HG03159 (cell line): ENCODE measurements around the gene RAPGEFL1.
"Not testable (repeated sequence)": the region's sequence is repeated elsewhere in the genome, so short reads cannot be mapped to it uniquely, and the experiment has no call there.

ENCODE experiments used
- ATAC-seq: cut with Tn5 transposase; IDR thresholded peaks from one replicate; pipeline ENCODE4 v1.9.1; 2021; ENCODE audit warnings: mild to moderate bottlenecking, moderate library complexity; ENCODE audit not compliant: unreplicated experiment

Gene RAPGEFL1

GRCh38 chr17:40206193-40206592 is 28.9 kb downstream of the RAPGEFL1 start:
- ATAC-seq = not testable (repeated sequence)

- no peak for ATAC-seq
These were observed 32.3 kb downstream of the RAPGEFL1 start for GRCh38 chr17:40209404-40210093.

GRCh38 chr17:40213914-40214313 is 36.6 kb downstream of the RAPGEFL1 start:
- ATAC-seq = not testable (repeated sequence)

- no peak for ATAC-seq
These were observed 40.9 kb downstream of the RAPGEFL1 start for GRCh38 chr17:40218006-40218739.

GRCh38 chr17:40218740-40219593 is 41.7 kb downstream of the RAPGEFL1 start, which contains the start of gene WIPF2:
Gene WIPF2 (plus strand): TSS chr17:40219304. CDS start chr17:40256460, 37,156 bp downstream.
- peak; percentile 93 for ATAC-seq

GRCh38 chr17:40219594-40220338 is 42.5 kb downstream of the RAPGEFL1 start:
- no peak for ATAC-seq

GRCh38 chr17:40224718-40225550 is 47.7 kb downstream of the RAPGEFL1 start:
- ATAC-seq = no peak

- ATAC-seq = not testable (repeated sequence)
These were observed 51.9 kb downstream of the RAPGEFL1 start for GRCh38 chr17:40229146-40229545.

GRCh38 chr17:40230670-40231069 is 53.4 kb downstream of the RAPGEFL1 start:
- no peak for ATAC-seq

GRCh38 chr17:40231928-40232327 is 54.7 kb downstream of the RAPGEFL1 start:
- ATAC-seq = not testable (repeated sequence)

GRCh38 chr17:40241252-40241834 is 64.1 kb downstream of the RAPGEFL1 start:
- ATAC-seq = no peak

GRCh38 chr17:40242774-40243173 is 65.5 kb downstream of the RAPGEFL1 start:
- no peak for ATAC-seq

GRCh38 chr17:40243761-40244160 is 66.5 kb downstream of the RAPGEFL1 start:
- ATAC-seq = no peak

- ATAC-seq = no peak
These were observed 67.0 kb downstream of the RAPGEFL1 start for GRCh38 chr17:40244255-40244654.
